ENCODE measurements around the gene COX19. TPM values are rescaled to one million over a fixed set of nuclear protein-coding genes. Genes with fewer than 3 reads are reported as not detected.

Gene COX19
- total RNA-seq, 4 donors from 2014 or later = 11.6 to 55.2 (median 13.2) TPM

GRCh38 chr7:966291-967069 is 8.9 kb downstream of the COX19 start:
- Histone ChIP-seq H3K9me3 (no peaks in the 10 kb centered on the region), H3K27ac (no peak overlapping the region), H3K4me1 (peaks cover 31% of the 10 kb centered on the region), H3K4me3 (no peak overlapping the region), H3K36me3 (peaks cover 45% of the 10 kb centered on the region), H3K27me3 (peaks cover 7% of the 10 kb centered on the region)
- TF ChIP-seq, protein P1, sequence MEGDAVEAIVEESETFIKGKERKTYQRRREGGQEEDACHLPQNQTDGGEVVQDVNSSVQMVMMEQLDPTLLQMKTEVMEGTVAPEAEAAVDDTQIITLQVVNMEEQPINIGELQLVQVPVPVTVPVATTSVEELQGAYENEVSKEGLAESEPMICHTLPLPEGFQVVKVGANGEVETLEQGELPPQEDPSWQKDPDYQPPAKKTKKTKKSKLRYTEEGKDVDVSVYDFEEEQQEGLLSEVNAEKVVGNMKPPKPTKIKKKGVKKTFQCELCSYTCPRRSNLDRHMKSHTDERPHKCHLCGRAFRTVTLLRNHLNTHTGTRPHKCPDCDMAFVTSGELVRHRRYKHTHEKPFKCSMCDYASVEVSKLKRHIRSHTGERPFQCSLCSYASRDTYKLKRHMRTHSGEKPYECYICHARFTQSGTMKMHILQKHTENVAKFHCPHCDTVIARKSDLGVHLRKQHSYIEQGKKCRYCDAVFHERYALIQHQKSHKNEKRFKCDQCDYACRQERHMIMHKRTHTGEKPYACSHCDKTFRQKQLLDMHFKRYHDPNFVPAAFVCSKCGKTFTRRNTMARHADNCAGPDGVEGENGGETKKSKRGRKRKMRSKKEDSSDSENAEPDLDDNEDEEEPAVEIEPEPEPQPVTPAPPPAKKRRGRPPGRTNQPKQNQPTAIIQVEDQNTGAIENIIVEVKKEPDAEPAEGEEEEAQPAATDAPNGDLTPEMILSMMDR (IDR thresholded peaks at IDR 0.05) = no peak
- TF ChIP-seq POLR2AphosphoS5 (IDR thresholded peaks at IDR 0.05) (no peak), EP300 (IDR thresholded peaks at IDR 0.05) (no peak), POLR2A (IDR thresholded peaks at IDR 0.05) (no peak)
- no peak for DNase-seq (ENCODE audit: low spot score in 2 of 2)
- WGBS = 86% methylated on average over 22 of the region's 22 CpGs

- WGBS = 18% methylated on average over 13 of the region's 27 CpGs
- TF ChIP-seq POLR2A (IDR thresholded peaks at IDR 0.05) = no peak
- H3K4me3 ChIP-seq = no peak overlapping the region
- H3K4me1 ChIP-seq = peaks cover 31% of the 10 kb centered on the region
- peaks cover 30% of the 10 kb centered on the region for H3K36me3 ChIP-seq
- H3K9me3 ChIP-seq = no peaks in the 10 kb centered on the region
- H3K27me3 ChIP-seq = peaks cover 7% of the 10 kb centered on the region
- H3K27ac ChIP-seq = peak overlapping the region; percentile 58
- peak in 1 of 2 donors; percentile 71 for DNase-seq (ENCODE audit: low spot score in 2 of 2)
Observed at GRCh38 chr7:964401-965231, 10.7 kb downstream of the COX19 start.

- Histone ChIP-seq H3K4me3 (no peak overlapping the region), H3K27me3 (peaks cover 7% of the 10 kb centered on the region), H3K4me1 (peaks cover 31% of the 10 kb centered on the region), H3K36me3 (peaks cover 19% of the 10 kb centered on the region), H3K9me3 (no peaks in the 10 kb centered on the region), H3K27ac (no peak overlapping the region)
- 18% methylated on average over 14 of the region's 37 CpGs for WGBS
- TF ChIP-seq POLR2A (IDR thresholded peaks at IDR 0.05) (no peak), POLR2AphosphoS5 (IDR thresholded peaks at IDR 0.05) (no peak), EP300 (IDR thresholded peaks at IDR 0.05) (no peak)
- TF ChIP-seq, protein P1 (IDR thresholded peaks at IDR 0.05) = no peak
- peak in 1 of 2 donors; percentile 64 for DNase-seq (ENCODE audit: low spot score in 2 of 2)
Observed at GRCh38 chr7:963236-964078, 11.9 kb downstream of the COX19 start.

DNA sequence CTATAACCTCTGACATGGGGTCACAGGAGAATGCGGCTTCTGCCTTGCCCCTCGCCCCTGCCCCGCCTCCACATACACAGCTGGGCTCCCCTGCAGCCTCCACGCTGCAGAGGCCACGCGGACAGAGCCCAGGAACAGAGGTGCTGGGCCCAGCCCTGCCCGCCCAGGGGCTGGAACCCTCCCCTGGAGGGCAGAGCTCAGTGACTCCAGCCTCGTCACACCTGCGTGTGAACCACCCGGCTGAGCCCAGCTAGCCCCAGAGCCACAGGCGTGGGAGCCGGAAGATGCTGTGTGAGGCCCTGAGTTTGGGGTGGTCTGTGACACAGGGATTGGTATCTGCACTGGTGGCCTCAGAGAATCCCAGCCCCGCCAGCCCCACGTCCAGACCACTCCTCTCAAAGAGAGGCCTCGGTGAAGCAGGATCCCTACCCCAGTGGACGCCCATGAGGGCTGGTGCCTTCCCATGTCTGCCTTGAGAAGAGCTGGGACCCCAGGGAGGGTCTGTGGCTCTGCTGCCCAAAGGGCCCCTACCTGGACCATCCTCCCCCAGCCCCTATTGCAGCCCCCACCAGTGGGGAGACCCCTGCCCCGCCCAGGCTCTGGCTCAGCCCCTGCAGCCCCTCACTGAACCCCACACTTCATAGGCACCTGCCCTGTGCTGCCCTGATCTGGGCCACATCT is 12.8 kb downstream of the COX19 start:
- no peak for TF ChIP-seq POLR2A (IDR thresholded peaks at IDR 0.05)
- TF ChIP-seq, protein P1 (IDR thresholded peaks at IDR 0.05) = no peak
- no peak for TF ChIP-seq EP300 (IDR thresholded peaks at IDR 0.05)
- no peak for TF ChIP-seq POLR2AphosphoS5 (IDR thresholded peaks at IDR 0.05)
- H3K9me3 ChIP-seq = no peaks in the 10 kb centered on the region
- peak in 1 of 2 donors; percentile 58 for DNase-seq (ENCODE audit: low spot score in 2 of 2)
- H3K27me3 ChIP-seq = peaks cover 11% of the 10 kb centered on the region
- peaks cover 10% of the 10 kb centered on the region for H3K36me3 ChIP-seq
- WGBS = 76% methylated on average over 4 of the region's 17 CpGs
- no peak overlapping the region for H3K4me3 ChIP-seq
- peaks cover 31% of the 10 kb centered on the region for H3K4me1 ChIP-seq
- no peak overlapping the region for H3K27ac ChIP-seq
